RKO (cell line): ENCODE results near the gene EXT2.

ENCODE experiments used
- DNase-seq: peaks from one replicate; pipeline ENCODE4 v3.0.0-alpha.2; 2016; ENCODE audit warnings: low spot score

EXT2 gene

DNA sequence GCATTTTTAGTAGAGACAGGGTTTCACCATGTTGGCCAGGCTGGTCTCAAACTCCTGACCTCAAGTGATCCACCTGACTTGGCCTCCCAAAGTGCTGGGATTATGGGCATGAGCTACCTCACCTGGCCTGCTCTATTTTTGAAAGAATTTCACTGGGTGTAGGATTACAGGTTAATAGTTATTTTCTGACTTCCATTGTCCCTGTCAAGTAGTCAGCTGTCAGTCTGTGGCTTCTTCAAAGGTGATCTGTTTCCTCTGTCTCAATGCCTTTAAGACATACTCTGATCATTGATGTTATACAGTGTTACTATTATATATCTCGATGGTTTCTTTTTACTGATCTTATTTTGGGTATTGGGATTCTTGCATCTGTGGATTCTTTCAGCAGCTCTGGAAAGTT is 10.1 kb upstream of the EXT2 start:
- no peak for DNase-seq

DNA sequence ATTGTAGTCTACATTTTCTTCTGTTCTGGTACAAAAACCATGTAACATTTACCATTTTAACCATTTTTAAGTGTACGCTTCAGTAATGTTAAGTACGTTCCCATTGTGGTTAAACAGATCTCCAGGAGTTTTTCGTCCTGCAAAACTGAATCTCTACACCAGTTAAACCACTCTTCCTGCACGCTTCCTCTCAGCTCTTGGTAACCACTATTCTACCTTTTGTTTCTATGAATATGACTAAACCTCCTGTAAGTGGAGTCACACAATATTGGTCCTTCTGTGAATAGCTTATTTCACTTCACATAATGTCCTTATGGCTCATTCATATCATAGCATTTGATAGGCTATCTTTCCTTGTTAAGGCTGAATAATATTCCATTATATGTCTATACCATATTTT is 7.1 kb upstream of the EXT2 start:
- no peak for DNase-seq

GRCh38 chr11:44088871-44089270 is 6.6 kb upstream of the EXT2 start:
- no peak for DNase-seq

DNA sequence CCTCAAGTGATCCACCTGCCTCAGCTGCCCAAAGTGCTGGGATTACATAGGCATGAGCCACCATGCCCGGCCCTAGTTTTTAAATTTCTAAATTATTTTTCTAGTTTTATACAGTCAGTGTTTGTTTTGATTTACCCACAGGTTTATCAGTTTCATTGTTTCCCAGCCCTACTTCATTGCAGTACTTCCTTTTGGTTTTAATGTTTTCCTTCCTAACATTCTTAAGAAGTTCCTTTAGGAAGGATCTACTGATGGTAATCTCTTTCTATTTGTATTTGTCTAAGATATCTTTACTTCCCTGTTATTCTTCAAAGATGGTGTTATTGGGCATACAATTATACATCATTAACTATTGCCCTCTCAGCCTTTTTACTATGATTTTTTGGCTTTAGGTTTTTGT is 4.9 kb upstream of the EXT2 start:
- no peak for DNase-seq

GRCh38 chr11:44094260-44094868 is 1.1 kb upstream of the EXT2 start:
- peak; percentile 83 for DNase-seq

- peak; percentile 56 for DNase-seq
Observed at GRCh38 chr11:44096360-44097185, 1.1 kb downstream of the EXT2 start.

GRCh38 chr11:44097821-44098220 is 2.3 kb downstream of the EXT2 start:
- no peak for DNase-seq

DNA sequence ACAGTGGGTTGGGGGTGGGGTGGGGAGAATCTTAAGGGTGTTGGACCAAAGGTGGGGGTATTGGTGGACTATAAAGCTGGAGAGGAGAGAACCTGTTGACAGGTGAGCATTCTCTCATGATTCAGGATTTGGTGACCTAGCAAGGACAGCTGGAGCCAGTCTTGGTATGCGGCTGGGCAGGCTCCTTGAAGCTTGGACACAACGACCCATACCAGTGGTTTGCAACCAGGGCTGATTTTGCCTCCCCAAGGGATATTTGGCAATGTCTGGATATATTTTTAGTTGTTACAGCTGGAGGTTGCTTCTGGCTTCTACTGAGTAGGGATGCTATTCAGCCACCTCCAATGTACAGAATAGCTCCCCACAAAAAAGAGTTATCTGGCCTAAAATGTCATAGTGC is 5.6 kb downstream of the EXT2 start:
- no peak for DNase-seq

DNA sequence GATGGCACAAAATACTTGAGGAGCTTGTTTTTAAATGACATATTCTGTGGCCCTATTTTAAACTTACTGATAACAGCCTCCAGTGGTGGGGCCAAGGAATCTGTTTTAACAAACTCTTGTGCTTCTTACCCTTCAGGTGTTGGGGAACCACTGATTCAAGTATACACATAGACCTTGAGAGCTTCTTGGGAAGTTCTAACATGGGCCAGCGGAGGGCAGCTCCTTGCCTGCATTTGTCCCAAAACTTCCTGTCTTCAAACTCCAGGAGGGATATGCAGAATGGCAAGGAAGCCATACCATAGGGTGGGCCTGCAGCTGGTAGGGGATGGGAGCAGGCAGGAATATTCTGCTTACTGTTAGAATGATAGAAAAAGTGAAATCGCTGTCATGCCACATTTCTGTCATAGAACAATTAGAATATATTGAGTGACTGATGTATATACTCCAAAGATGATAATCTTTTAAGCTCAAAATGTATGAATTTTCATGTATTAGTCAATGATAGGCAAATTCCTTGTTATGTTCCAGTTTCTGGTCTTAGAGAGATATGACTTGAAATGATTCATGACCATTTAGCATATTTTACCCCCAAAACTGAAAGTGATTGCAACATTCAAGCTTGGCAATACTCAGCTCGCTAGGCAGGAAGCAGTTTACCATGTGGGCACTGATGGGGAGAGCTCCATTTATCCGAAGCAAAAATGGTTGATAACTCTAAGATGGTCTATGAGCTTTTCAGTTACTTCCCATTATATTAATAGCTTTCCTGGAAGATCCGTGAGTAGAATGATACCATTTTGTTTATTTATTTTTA is 9.2 kb downstream of the EXT2 start:
- peak; percentile 32 for DNase-seq

- DNase-seq = no peak
Observed at GRCh38 chr11:44108260-44108659, 12.8 kb downstream of the EXT2 start.

DNA sequence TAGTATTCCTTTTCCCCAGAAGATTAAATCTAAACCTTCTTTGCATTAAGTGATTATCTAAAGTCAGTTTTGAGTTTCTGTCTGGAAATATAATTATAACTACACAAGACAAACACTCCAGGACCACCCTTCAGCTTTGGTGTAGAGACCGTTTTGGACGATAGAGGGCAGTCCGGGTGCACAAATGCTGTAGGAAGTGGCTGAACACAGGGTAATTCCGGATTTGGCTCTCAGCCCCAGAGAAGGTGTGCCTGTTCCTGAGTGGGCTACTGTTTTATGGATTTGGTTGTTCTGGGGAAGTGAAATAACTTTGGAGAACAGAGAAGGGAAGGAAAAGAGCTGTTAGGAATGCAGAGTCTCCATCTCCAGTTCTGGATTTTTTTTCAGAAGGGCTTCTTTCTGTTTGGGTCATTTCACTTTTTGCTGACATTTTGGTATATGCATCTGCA is 14.8 kb downstream of the EXT2 start:
- peak; percentile 43 for DNase-seq

DNA sequence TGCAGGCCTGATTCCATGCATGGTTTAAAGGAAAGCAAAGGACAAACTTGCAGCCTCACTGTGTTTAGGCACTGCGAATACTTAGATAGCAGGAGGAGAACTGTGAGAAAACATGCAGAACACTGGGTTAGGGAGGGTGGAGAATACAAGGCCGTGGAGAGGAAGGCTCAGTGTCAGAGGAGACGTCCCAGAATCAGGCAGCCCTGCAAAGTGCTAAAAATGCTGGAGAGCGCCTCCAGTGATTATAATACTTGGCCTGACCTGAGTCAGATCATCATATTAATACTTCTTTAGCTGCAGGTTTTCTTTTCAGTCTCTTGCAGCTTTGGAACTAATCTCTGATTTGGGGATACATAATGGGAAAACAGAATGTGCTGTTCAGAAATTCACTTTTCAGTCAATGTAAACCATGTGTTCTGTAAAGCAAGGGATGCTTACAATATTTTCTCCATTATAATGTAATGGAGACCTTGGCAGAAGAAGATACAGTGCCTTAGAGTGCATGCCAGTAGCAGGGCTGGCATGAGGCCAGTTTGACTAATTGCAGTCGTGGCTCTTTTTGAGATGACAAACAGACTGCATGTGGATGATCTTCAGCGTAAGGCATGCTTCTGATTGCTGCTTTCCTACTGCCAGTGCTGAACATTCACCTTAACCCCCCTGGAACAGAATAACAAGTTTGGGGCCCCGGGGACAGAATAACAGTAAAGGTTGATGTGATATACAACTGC is 16.8 kb downstream of the EXT2 start:
- peak; percentile 78 for DNase-seq

- DNase-seq = no peak
Observed at GRCh38 chr11:44113018-44113417, 17.5 kb downstream of the EXT2 start.

- no peak for DNase-seq
Observed at GRCh38 chr11:44113572-44113971, 18.1 kb downstream of the EXT2 start.

- DNase-seq = no peak
Observed at GRCh38 chr11:44116234-44116830, 20.9 kb downstream of the EXT2 start.

DNA sequence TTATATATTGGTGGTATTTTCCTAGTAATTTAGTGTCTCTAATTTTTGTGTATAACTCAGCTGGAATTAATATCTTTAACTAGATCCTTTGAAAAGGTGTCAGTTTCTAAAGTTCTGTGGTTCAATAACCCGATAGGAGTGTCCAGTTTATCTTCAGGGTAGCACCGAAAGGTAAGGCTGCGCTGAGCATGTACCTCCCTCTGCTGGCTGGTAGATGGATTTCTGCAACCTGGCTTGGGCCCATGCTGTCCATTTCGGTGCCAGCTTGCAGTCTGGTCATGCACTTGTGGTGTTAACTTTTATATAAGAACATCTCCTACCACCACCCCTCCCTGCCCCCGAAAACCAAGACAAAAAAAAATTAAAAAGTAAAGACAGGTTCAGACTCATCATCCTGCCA is 24.7 kb downstream of the EXT2 start:
- no peak for DNase-seq

DNA sequence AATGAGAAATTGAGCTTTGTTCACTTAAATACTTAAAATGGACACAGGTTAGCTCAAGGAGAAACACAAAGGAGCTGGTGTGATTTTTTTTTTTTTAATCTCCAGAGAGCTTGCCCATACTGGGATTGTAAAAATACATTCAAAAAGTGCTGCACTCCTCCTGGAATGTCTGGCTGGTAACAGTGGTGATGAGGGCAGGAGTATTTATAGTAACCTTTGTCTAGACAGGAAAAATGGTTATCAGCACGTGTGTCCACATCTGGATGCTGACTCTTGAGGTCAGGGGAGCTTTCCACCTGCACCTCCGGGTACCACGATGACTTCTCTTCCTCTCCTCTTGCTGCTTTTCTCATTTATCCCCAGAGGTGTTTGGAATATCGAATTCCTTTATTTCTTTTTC is 30.1 kb downstream of the EXT2 start:
- no peak for DNase-seq

- DNase-seq = no peak
Observed at GRCh38 chr11:44126304-44126703, 30.8 kb downstream of the EXT2 start.

DNA sequence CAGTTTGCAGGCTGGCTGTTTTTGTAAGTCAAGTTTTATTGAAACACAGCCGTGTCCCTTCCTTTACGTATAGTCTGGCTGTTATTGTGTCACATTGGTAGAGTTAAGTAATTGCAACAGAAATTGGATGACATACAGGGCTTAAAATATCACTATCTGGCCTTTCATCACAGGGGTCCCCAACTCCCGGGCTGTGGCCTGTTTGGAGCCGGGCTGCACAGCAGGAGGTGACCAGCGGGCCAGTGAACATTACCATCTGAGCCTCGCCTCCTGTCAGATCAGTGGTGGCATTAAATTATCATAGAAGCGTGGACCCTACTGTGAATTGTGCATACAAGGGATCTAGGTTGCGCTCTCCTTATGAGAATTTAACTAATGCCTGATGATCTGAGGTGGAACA is 31.7 kb downstream of the EXT2 start:
- DNase-seq = no peak

GRCh38 chr11:44128729-44129128 is 33.3 kb downstream of the EXT2 start:
- DNase-seq = no peak

DNA sequence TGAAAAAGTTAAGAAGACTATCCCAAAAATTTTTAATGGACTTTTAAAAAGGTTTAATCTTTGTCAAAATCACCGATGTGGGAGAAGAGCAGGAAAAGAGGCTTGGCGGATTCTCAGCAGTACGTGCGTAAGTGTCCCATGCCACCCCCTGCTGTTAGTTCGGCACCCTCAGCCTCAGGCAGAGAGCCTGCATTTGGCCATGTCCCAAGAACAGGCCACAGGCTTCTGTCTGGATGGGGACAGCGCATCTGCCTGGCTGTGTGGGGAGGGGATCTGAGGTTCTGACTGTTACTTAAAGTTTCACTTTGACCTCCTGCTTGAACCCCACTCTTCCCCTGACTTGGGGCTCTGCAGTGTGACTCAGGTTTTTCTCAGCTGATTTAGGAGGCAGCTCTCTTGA is 35.3 kb downstream of the EXT2 start:
- DNase-seq = no peak
